Right lobe of liver (tissue), 4 donors: ENCODE measurements around the gene COL16A1.

ENCODE experiments used
- CTCF ChIP-seq, 4 donors: fragments of 200-600 bp in 3 of 4; fragments of 450-650 bp in 1 of 4; IDR thresholded peaks; one replicate each; pipeline versions ENCODE4 v1.5.1 to v1.8.0; 2016 to 2022; ENCODE audit warnings: antibody characterized with exemption in 4 of 4, mild to moderate bottlenecking in 2 of 4
- POLR2A ChIP-seq: fragments of 450-650 bp; IDR thresholded peaks from one replicate; pipeline ENCODE4 v1.6.1; 2017; ENCODE audit warnings: antibody characterized with exemption, mild to moderate bottlenecking
- donor health status: DM: no; HTN: no; CAD: no.
- donor health status: DM: no; HTN: no; CAD: no.
- donor health status: DM: no; HTN: yes; CAD: no.

GRCh38 chr1:31645274-31645568, 58.6 kb downstream of the COL16A1 start:
- TF ChIP-seq CTCF (IDR thresholded peaks at IDR 0.05) (no peak), POLR2A (no peak)
